Measurements from ENCODE around the gene ORMDL3.
"Not testable (repeated sequence)": the region's sequence is repeated elsewhere in the genome, so short reads cannot be mapped to it uniquely, and the experiment has no call there.

The ORMDL3 gene

DNA sequence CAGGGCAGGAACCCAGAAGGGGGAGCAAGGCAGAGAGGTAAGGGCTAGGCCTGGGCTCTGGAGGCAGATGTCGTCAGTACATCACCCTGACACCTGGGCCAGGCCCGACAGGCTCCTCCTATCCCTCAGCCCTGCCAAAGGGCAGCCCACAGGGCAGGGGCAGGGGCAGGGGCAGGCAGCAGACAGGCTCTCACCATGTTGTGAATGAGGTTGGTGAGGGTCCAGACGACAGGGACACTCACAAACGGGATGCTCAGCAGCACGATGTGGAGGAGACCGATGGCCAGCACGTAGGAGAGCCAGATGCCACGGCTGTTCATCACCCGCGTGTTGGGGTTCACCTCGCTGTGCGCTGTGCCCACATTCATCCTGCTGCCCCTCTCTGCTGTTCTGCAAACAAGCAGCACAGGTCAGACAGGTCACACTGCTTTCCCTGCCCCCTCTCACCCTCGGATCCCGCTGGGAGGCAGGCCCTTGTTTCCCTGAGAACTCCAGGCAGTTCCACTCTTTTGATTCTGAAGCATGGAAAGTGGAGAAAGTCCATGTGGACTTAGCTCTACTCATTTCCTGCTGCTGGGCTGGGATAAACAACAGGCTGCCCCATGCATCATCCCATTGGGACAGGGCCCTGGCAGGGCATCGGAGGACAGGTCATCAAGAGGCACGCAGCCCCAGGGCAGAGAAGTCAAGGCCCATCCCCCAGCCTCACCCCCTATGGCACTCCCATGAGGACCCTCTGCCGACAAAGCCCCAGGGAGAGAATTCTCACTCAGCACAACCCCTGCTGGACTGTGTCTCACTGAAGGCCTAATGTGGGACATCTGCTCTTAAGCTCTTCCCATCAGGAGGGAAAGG, 3.3 kb downstream of the ORMDL3 start:
- no peak for DNase-seq

GRCh38 chr17:39923230-39923629, 4.2 kb downstream of the ORMDL3 start:
- DNase-seq: no peak

DNA sequence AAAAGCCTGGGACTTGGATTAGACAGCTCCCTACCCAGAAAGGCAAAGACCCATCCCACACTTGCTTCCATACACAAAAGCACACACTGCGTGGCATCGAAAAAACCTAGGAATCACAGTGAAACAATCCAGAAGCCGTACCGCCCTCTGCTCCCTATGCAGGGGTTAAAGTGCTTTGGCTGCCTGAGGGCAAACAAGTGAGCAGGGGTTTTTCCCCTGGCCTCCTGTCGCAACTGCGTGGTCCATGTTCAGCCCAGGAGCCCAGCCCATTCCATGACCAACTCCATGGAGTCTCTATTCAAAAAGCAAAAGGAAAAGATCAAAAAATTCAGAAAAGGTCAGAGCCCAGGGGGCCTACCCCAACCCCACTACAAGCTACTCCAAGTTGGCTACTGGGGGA, 5.4 kb downstream of the ORMDL3 start:
- no peak for DNase-seq

DNA sequence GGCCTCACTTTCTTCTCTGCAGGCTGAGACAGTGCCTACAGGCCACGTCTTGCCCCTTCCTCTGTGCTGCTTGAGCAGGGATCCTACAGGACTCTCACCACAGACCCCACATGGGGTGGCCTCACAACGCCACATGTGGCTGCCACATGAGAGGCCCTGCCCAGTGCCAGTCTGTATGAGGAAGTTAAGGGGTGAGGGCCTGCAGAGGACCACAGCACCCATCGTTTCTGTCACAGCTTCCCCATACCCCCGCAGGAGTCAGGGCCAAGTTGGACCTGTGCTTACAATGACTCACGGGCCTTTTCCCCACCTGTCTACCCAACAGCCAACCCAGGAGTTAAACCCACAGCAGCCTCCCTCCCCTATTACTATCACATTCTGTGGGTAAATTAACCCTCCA, 6.1 kb downstream of the ORMDL3 start:
- no peak for DNase-seq

DNA sequence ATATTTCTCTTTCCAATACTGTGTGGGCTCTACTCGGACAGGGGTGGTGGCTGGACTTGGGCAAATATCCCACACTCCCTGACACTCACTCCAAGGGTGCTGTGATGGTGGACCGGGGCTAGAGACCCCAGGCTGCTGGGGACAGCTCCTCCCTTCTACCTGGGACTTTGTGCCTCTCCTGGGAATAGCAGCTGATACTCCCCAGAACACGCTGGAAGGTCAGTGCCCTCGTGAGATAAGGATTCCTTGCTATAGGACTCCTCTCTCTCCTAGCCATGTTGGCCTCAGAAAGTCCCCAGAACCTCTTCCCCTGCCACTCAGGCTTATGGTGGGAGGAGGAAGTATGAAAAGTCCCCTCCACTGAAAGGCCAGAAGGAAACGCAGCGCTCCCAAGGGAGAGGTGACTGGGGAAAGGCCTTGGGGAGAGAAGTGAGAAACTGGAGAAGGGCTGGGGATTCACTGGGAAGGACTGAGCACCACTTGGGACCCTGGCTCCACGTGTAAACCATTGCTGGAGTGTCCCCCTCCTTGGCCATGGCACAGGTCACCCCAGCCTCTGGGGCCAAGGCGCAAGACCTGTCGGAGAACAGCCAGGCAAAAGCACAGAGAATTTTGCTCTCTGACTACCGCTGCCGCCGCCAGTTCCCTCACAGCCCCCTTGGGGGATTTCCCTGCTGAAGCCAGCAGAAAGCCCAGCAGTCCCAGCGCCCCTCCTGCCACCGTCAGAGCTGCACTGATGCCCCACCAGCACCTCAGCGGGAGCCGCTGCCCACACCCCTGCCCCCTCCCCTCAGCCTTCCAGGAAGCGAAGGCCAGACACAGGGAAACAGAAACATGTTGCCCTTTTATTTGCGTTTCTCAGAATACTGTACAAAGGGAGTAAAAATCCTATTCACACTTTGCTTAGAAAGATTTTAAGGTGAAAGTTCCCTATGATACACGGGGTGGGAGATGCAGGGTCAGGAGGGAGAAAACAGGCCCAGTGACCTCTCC, 6.9 kb downstream of the ORMDL3 start:
- DNase-seq: no peak

DNA sequence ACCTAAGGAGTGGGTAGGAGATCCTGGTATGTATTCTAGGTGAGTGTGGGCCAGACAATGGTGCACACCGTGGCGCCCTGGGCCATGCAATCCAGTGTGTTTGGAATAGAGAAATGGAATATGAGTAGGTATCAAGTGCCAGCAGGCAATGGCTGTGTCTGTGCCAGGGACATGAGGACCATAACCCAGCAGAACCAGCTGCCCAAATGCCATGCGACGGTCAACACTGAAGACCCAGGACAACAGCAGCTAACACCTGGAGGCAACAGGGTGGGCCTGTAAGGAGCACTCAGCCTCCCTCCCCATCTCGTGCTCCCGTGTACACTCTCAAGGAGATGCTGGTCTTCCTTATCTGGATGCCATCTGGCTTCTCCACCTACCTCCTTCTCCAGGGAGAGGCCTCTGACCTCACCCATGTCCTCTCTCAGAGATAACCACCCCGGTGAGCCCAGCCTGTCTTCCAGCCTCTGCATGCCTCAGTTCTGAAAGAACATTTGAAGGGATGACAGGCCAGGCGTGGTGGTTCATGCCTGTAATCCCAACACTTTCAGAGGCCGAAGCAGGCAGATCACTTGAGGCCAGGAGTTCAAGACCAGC, 8.2 kb downstream of the ORMDL3 start:
- no peak for DNase-seq

- no peak for DNase-seq
These were observed 10.5 kb downstream of the ORMDL3 start for GRCh38 chr17:39916918-39917317.

- DNase-seq: no peak
These were observed 11.8 kb downstream of the ORMDL3 start for GRCh38 chr17:39915559-39915958.

- no peak for DNase-seq
These were observed 13.4 kb downstream of the ORMDL3 start for GRCh38 chr17:39913989-39914388.

GRCh38 chr17:39908789-39909352, 18.5 kb downstream of the ORMDL3 start:
- no peak for DNase-seq

GRCh38 chr17:39904990-39905288, 22.5 kb downstream of the ORMDL3 start:
- DNase-seq: no peak

DNA sequence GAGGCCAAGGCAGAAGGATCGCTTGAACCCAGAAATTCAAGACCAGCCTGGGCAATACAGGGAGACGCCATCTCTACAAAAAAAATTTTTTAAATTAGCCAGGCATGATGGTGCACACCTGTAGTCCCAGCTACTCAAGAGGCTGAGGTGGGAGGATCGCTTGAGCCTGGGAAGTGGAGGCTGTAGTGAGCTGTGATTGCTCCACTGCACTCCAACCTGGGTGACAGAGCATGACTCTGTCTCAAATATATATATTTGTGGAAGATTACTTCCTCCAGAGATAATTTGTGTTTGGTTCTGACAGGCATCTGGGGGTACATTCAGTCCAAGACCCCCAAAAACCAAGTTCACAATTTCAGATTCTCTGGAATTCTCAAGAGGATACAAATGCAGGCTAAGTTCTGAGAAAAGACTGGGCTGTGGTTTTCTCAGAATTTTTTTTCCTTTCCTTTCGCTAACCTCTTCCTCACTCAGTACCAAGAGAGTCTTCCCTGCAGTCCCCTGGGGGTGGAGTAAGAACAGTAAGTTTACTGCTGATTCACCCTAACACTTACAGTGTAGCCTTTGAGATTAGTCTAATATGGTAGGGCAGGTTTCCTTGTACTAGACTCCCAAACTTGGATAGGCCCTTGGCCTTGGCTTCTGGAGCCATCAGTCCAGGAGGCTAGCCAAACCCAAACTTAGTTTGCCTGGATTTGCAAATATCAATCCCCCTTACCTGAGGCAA, 24.1 kb downstream of the ORMDL3 start:
- peak; percentile 92 for DNase-seq

DNA sequence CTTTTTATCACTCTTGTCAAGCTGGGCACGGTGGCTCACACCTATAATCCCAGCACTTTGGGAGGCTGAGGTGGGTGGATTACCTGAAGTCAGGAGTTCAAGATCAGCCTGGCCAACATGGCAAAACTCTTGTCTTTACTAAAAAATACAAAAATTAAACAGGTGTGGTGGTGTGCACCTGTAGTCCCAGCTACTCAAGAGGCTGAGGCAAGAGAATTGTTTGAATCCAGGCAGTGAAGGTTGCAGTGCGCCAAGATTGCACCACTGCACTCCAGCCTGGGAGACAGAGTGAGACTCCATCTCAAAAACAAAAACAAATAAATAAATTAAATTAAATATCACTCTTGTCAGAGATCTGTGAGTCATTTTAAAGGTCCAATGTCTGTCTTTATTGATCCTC, 25.4 kb downstream of the ORMDL3 start:
- not testable (repeated sequence) for DNase-seq

DNA sequence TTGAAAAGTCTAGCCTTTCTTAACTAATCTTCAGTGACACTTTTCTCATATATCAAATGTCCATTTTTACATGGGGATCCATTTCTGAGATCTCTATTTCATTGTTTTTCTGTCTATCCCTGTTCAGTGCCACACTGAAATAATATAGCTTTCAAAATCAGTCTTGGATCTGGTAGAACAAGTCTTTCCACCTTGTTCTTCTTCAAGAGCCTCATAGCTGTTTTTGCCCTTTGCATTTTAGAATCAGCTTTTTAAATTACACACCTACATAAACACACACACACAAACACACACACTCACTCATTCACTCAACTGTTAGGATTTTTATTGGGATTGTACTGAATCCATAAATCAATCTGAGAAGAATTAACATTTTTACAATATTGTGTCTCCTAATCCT, 28.2 kb downstream of the ORMDL3 start:
- DNase-seq: no peak

DNA sequence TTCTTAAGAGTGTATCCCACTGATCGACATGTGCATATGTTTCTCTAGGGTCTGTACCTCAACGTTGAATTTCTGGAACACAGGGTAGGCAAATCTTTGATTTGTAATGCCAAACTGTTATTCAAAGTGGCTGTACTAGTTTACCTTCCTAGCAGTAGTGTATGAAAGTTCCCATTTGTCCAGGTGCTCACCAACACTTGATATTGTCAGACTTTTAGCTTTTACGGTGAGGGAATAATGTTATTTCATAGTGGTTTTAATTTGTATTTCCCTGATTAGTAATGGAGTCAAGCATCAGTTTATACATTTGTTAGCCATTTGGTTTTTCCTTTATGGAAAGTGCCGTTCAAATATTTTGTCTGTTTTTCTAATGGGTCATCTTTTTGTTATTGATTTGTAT, 29.3 kb downstream of the ORMDL3 start:
- DNase-seq: no peak

DNA sequence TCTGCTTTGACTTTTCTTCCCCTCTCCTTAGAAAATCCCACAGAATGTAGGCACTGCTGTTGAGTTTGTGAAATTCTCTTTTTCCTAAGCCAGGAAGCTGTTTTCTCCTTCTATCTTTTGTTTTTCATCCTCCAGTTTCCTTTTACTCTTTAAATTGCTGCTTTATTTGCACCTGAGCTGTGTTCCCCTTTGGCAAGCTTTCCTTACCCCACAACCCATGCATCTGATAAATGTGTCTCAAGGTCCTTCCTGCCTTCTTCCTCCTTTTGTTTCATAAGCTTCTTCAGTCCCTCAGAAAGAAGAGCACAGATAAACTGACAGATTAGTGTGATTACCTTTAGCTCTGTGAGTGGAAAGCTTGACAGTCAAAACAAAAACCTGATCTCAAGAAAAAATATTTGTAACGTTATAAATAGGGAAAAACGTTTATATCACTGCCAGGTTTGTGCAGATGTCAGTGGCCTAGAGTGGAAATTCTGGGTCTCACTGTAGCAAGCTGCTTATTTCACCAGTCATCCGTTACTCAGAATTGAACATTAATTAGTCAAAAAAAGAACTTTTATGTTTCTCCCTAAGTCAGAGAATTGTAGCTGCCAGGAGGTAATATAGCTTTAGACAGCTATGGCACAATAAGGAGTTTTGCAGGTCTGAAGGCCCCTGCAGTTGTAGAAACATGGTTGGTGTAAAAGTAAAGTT, 32.6 kb downstream of the ORMDL3 start:
- peak; percentile 42 for DNase-seq

DNA sequence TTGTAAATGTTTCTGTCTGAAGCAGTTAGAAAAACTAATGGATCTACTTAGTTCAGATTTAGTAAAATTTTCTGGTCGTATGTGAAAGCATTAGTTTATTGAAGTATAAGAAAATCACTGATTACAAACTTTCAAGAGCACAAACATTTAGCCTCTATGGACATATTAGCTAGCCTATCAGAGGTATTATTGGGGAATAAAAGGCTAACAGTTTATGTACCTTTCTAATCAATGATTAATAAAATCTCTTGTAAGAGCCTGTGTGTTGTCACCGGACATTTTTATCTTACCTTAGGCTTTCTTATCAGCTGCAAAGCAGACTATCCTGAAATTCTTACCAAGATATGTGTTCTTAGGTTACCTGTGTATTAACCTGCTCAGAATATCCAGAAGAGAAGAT, 38.2 kb downstream of the ORMDL3 start:
- DNase-seq: no peak

- no peak for DNase-seq
These were observed 40.3 kb downstream of the ORMDL3 start for GRCh38 chr17:39887078-39887477.

DNA sequence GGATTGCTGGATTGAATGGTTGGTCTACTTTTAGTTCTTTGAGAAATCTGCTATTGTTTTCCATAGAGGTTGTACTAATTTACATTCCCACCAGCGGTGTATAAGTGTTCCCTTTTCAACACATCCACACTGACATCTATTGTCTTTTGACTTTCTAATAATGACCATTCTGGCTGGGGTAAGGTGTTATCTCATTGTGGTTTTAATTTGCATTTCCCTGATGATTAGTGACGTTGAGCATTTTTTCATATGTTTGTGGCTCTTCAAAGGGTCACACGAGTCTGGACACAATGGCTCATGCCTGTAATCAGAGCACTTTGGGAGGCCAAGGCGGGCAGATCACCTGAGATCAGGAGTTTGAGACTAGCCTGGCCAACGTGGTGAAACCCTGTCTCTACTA, 41.3 kb downstream of the ORMDL3 start:
- DNase-seq: not testable (repeated sequence)

GRCh38 chr17:39872751-39873150, 54.6 kb downstream of the ORMDL3 start:
- DNase-seq: peak; percentile 74

GRCh38 chr17:39871801-39872200, 55.6 kb downstream of the ORMDL3 start:
- DNase-seq: peak; percentile 45

All from OCI-M1 (cell line).